ENCODE results near the gene ZBTB25.
"Not testable (repeated sequence)": the region's sequence is repeated elsewhere in the genome, so short reads cannot be mapped to it uniquely, and the experiment has no call there.

The ZBTB25 gene

GRCh38 chr14:64503434-64504309, at the start of gene ZBTB25:
TSS of gene ZBTB25 (minus strand) at chr14:64503838. CDS start at chr14:64490533, 13,305 bp downstream.
- peak; percentile 89 to 93 for DNase-seq

- DNase-seq = peak; percentile 12 to 59
Measured at GRCh38 chr14:64550621-64551333, 47.1 kb upstream of the ZBTB25 start.

GRCh38 chr14:64549791-64550620, 46.4 kb upstream of the ZBTB25 start, which contains the start of gene PPP1R36:
TSS of gene PPP1R36 (plus strand) at chr14:64549961. CDS start at chr14:64549998, 37 bp downstream.
- peak; percentile 40 to 78 for DNase-seq

GRCh38 chr14:64549016-64549415, 45.4 kb upstream of the ZBTB25 start:
- no peak for DNase-seq

GRCh38 chr14:64544607-64545312, 41.1 kb upstream of the ZBTB25 start:
- DNase-seq = no peak

- DNase-seq = no peak
Measured at GRCh38 chr14:64542836-64543201, 39.2 kb upstream of the ZBTB25 start.

GRCh38 chr14:64541972-64542835, 38.6 kb upstream of the ZBTB25 start:
- DNase-seq = no peak

- peak in 1 of 2 experiments; percentile 47 for DNase-seq
Measured at GRCh38 chr14:64541261-64541971, 37.8 kb upstream of the ZBTB25 start.

GRCh38 chr14:64540208-64541202, 36.9 kb upstream of the ZBTB25 start, which contains the start of gene HSPA2:
TSS of gene HSPA2 (plus strand) at chr14:64540741. CDS start at chr14:64540850, 109 bp downstream.
- peak; percentile 96 for DNase-seq

GRCh38 chr14:64536488-64537245, 33.0 kb upstream of the ZBTB25 start:
- DNase-seq = no peak

GRCh38 chr14:64531567-64531966, 27.9 kb upstream of the ZBTB25 start:
- DNase-seq = no peak

GRCh38 chr14:64525354-64525753, 21.7 kb upstream of the ZBTB25 start:
- no peak for DNase-seq

GRCh38 chr14:64522591-64523355, 19.1 kb upstream of the ZBTB25 start:
- DNase-seq = no peak

- no peak for DNase-seq
Measured at GRCh38 chr14:64520699-64521098, 17.1 kb upstream of the ZBTB25 start.

- DNase-seq = no peak
Measured at GRCh38 chr14:64518229-64518628, 14.6 kb upstream of the ZBTB25 start.

- not testable (repeated sequence) for DNase-seq
Measured at GRCh38 chr14:64517667-64518066, 14.0 kb upstream of the ZBTB25 start.

- DNase-seq = no peak
Measured at GRCh38 chr14:64516969-64517368, 13.3 kb upstream of the ZBTB25 start.

- no peak for DNase-seq
Measured at GRCh38 chr14:64515053-64515452, 11.4 kb upstream of the ZBTB25 start.

Data from SHP77 (cell line).